Testis (tissue), 2 donors: ENCODE results near the gene STX4.

ENCODE experiments used
- POLR2A ChIP-seq: fragments of 450-650 bp; IDR thresholded peaks from one replicate; pipeline ENCODE4 v1.6.1; 2017; ENCODE audit warnings: antibody characterized with exemption, mild to moderate bottlenecking, moderate library complexity
- TF ChIP-seq, protein P1 (sequence below), 3 experiments: fragments of 450-650 bp in 2 of 3; fragments of 200-600 bp in 1 of 3; sonication (generic) in 1 of 3; IDR thresholded peaks; one replicate each; pipeline ENCODE4 v1.5.1; 2016 to 2019; ENCODE audit warnings: antibody characterized with exemption in 3 of 3, mild to moderate bottlenecking in 2 of 3, moderate library complexity in 1 of 3

- TF ChIP-seq, protein P1, sequence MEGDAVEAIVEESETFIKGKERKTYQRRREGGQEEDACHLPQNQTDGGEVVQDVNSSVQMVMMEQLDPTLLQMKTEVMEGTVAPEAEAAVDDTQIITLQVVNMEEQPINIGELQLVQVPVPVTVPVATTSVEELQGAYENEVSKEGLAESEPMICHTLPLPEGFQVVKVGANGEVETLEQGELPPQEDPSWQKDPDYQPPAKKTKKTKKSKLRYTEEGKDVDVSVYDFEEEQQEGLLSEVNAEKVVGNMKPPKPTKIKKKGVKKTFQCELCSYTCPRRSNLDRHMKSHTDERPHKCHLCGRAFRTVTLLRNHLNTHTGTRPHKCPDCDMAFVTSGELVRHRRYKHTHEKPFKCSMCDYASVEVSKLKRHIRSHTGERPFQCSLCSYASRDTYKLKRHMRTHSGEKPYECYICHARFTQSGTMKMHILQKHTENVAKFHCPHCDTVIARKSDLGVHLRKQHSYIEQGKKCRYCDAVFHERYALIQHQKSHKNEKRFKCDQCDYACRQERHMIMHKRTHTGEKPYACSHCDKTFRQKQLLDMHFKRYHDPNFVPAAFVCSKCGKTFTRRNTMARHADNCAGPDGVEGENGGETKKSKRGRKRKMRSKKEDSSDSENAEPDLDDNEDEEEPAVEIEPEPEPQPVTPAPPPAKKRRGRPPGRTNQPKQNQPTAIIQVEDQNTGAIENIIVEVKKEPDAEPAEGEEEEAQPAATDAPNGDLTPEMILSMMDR (IDR thresholded peaks at IDR 0.05), result no peak
- no peak for TF ChIP-seq POLR2A
These were observed 55.3 kb downstream of the STX4 start, which contains the start of gene PRSS53 for GRCh38 chr16:31088459-31089183.
